H1 (cell line): ENCODE data around the gene LOXL1.

Experiments
- ATF3 ChIP-seq: IDR thresholded peaks from 2 replicates; pipeline ENCODE4 v1.6.1; 2011; ENCODE audit warnings: low read depth, mild to moderate bottlenecking, low read length; ENCODE audit not compliant: insufficient read depth
- CEBPB ChIP-seq: IDR thresholded peaks from 2 replicates; pipeline ENCODE4 v1.6.1; 2012; ENCODE audit warnings: low read depth, low read length
- CHD1 ChIP-seq: IDR thresholded peaks from 2 replicates; pipeline ENCODE4 v1.6.1; 2012; ENCODE audit warnings: low read depth, low read length, improper control_type of control experiment
- GABPA ChIP-seq: IDR thresholded peaks from 2 replicates; pipeline ENCODE4 v1.6.1; 2011; ENCODE audit warnings: mild to moderate bottlenecking, low read length, moderate library complexity, borderline replicate concordance; ENCODE audit not compliant: insufficient read depth
- JUN ChIP-seq: IDR thresholded peaks from 2 replicates; pipeline ENCODE4 v1.6.1; 2011; ENCODE audit warnings: low read depth, mild to moderate bottlenecking, improper control_type of control experiment, low read length
- MAFK ChIP-seq: IDR thresholded peaks from 2 replicates; pipeline ENCODE4 v1.6.1; 2012; ENCODE audit warnings: low read depth, mild to moderate bottlenecking, improper control_type of control experiment, low read length
- MAX ChIP-seq: IDR thresholded peaks from 2 replicates; pipeline ENCODE4 v1.6.1; 2012; ENCODE audit warnings: inconsistent platforms
- POLR2A ChIP-seq, 2 experiments: IDR thresholded peaks; 1 replicate in 1 of 2; 2 replicates in 1 of 2; pipeline ENCODE4 v1.6.1; 2011; ENCODE audit warnings: low read depth in 2 of 2, low read length in 2 of 2, mild to moderate bottlenecking in 2 of 2; ENCODE audit errors: control extremely low read depth in 1 of 2
- POLR2AphosphoS5 ChIP-seq: IDR thresholded peaks from 2 replicates; pipeline ENCODE4 v1.6.1; 2011; ENCODE audit warnings: low read depth, low read length
- RFX5 ChIP-seq: IDR thresholded peaks from 2 replicates; pipeline ENCODE4 v1.6.1; 2011; ENCODE audit warnings: low read depth, low read length, improper control_type of control experiment, borderline replicate concordance
- SIN3A ChIP-seq, 2 experiments: IDR thresholded peaks in 1 of 2; conservative IDR thresholded peaks in 1 of 2; 2 replicates each; pipeline ENCODE4 v1.6.1; 2011 to 2012; ENCODE audit warnings: low read length in 2 of 2, improper control_type of control experiment in 1 of 2, low read depth in 1 of 2, mild to moderate bottlenecking in 1 of 2
- SIX5 ChIP-seq: IDR thresholded peaks from 2 replicates; pipeline ENCODE4 v1.6.1; 2011; ENCODE audit warnings: mild to moderate bottlenecking, low read depth, low read length
- TF ChIP-seq, protein P1 (sequence below), 3 experiments: IDR thresholded peaks; 1 replicate in 2 of 3; 2 replicates in 1 of 3; pipeline versions ENCODE4 v1.5.1 to v1.6.1; 2011; ENCODE audit warnings: low read length in 3 of 3, mild to moderate bottlenecking in 3 of 3, inconsistent platforms in 2 of 3, low read depth in 1 of 3, moderate library complexity in 1 of 3; ENCODE audit not compliant: insufficient read depth in 1 of 3; ENCODE audit errors: control extremely low read depth in 1 of 3
- TF ChIP-seq, protein P2 (sequence below): IDR thresholded peaks from 2 replicates; pipeline ENCODE4 v1.6.1; 2011; ENCODE audit warnings: low read length, improper control_type of control experiment

GRCh38 chr15:73951601-73952000, 25.3 kb downstream of the LOXL1 start:
- TF ChIP-seq POLR2A (IDR thresholded peaks at IDR 0.05; ENCODE audit: control extremely low read depth in 1 of 2, low read depth in 2 of 2, low read length in 2 of 2) (no peak), RFX5 (no peak), CHD1 (no peak), JUN (no peak), POLR2AphosphoS5 (no peak), GABPA (no peak), SIX5 (no peak), MAFK (no peak), SIN3A (conservative IDR thresholded peaks at IDR 0.05 in 1 of 2, IDR thresholded peaks at IDR 0.05 in 1 of 2; ENCODE audit: low read depth in 1 of 2, low read length in 2 of 2) (no peak), CEBPB (no peak), ATF3 (no peak), MAX (no peak)
- TF ChIP-seq, protein P1, sequence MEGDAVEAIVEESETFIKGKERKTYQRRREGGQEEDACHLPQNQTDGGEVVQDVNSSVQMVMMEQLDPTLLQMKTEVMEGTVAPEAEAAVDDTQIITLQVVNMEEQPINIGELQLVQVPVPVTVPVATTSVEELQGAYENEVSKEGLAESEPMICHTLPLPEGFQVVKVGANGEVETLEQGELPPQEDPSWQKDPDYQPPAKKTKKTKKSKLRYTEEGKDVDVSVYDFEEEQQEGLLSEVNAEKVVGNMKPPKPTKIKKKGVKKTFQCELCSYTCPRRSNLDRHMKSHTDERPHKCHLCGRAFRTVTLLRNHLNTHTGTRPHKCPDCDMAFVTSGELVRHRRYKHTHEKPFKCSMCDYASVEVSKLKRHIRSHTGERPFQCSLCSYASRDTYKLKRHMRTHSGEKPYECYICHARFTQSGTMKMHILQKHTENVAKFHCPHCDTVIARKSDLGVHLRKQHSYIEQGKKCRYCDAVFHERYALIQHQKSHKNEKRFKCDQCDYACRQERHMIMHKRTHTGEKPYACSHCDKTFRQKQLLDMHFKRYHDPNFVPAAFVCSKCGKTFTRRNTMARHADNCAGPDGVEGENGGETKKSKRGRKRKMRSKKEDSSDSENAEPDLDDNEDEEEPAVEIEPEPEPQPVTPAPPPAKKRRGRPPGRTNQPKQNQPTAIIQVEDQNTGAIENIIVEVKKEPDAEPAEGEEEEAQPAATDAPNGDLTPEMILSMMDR (IDR thresholded peaks at IDR 0.05; ENCODE audit: control extremely low read depth in 1 of 3, insufficient read depth in 1 of 3, low read depth in 1 of 3, low read length in 3 of 3), result no peak
- TF ChIP-seq, protein P2, sequence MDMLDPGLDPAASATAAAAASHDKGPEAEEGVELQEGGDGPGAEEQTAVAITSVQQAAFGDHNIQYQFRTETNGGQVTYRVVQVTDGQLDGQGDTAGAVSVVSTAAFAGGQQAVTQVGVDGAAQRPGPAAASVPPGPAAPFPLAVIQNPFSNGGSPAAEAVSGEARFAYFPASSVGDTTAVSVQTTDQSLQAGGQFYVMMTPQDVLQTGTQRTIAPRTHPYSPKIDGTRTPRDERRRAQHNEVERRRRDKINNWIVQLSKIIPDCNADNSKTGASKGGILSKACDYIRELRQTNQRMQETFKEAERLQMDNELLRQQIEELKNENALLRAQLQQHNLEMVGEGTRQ, result no peak
